Erythroblast (primary cell): Measurements from ENCODE around the gene ZNF385B.

Experiments used
- GATA1 ChIP-seq: IDR thresholded peaks from 2 replicates; pipeline ENCODE4 v1.6.1; 2011; ENCODE audit warnings: low read depth, mild to moderate bottlenecking, control low read depth, low read length, moderate library complexity
- POLR2A ChIP-seq: IDR thresholded peaks from 2 replicates; pipeline ENCODE4 v1.6.1; 2011; ENCODE audit warnings: mild to moderate bottlenecking, low read length

- TF ChIP-seq POLR2A (no peak), GATA1 (no peak)
These were observed 247.3 kb downstream of the ZNF385B start for GRCh38 chr2:179614121-179614520.
